ENCODE results near the gene OR52E4.

Gene OR52E4

GRCh38 chr11:5931061-5931460 lies 50.6 kb downstream of the OR52E4 start:
- TF ChIP-seq CTCF (IDR thresholded peaks at IDR 0.05; ENCODE audit: poor library complexity, severe bottlenecking) = no peak
- Histone ChIP-seq H3K27me3 (ENCODE audit: insufficient read depth, poor library complexity, severe bottlenecking) (no peaks in the 10 kb centered on the region), H3K36me3 (ENCODE audit: low read depth) (no peaks in the 10 kb centered on the region), H3K4me1 (ENCODE audit: insufficient read depth, poor library complexity, severe bottlenecking) (no peaks in the 10 kb centered on the region), H3K4me3 (ENCODE audit: severe bottlenecking) (no peak overlapping the region), H3K9me3 (ENCODE audit: severe bottlenecking) (no peaks in the 10 kb centered on the region), H3K27ac (ENCODE audit: poor library complexity, severe bottlenecking) (no peak overlapping the region)
- DNase-seq (ENCODE audit: low spot score) (no peak), ATAC-seq (ENCODE audit: low read depth) (no peak)

- Histone ChIP-seq H3K27ac (ENCODE audit: poor library complexity, severe bottlenecking) (no peak overlapping the region), H3K9me3 (ENCODE audit: severe bottlenecking) (no peaks in the 10 kb centered on the region), H3K36me3 (ENCODE audit: low read depth) (no peaks in the 10 kb centered on the region), H3K27me3 (ENCODE audit: insufficient read depth, poor library complexity, severe bottlenecking) (no peaks in the 10 kb centered on the region), H3K4me3 (ENCODE audit: severe bottlenecking) (no peak overlapping the region), H3K4me1 (ENCODE audit: insufficient read depth, poor library complexity, severe bottlenecking) (no peaks in the 10 kb centered on the region)
- no peak for TF ChIP-seq CTCF (IDR thresholded peaks at IDR 0.05; ENCODE audit: poor library complexity, severe bottlenecking)
- DNase-seq (ENCODE audit: low spot score) = no peak
- ATAC-seq (ENCODE audit: low read depth) = no peak
Measured at GRCh38 chr11:5932671-5933070, 52.2 kb downstream of the OR52E4 start.

GRCh38 chr11:5933116-5933515 lies 52.7 kb downstream of the OR52E4 start:
- no peak overlapping the region for H3K4me3 ChIP-seq (ENCODE audit: severe bottlenecking)
- no peak overlapping the region for H3K27ac ChIP-seq (ENCODE audit: poor library complexity, severe bottlenecking)
- no peak for ATAC-seq (ENCODE audit: low read depth)
- H3K9me3 ChIP-seq (ENCODE audit: severe bottlenecking) = no peaks in the 10 kb centered on the region
- no peaks in the 10 kb centered on the region for H3K4me1 ChIP-seq (ENCODE audit: insufficient read depth, poor library complexity, severe bottlenecking)
- no peaks in the 10 kb centered on the region for H3K27me3 ChIP-seq (ENCODE audit: insufficient read depth, poor library complexity, severe bottlenecking)
- DNase-seq (ENCODE audit: low spot score) = no peak
- H3K36me3 ChIP-seq (ENCODE audit: low read depth) = no peaks in the 10 kb centered on the region
- no peak for TF ChIP-seq CTCF (IDR thresholded peaks at IDR 0.05; ENCODE audit: poor library complexity, severe bottlenecking)

All from RWPE2 (cell line).